OCI-LY7 (cell line): ENCODE measurements around the gene EPS15. TPM values are rescaled to one million over a fixed set of nuclear protein-coding genes. Genes with fewer than 3 reads are reported as not detected.

Experiments used
- BruUV-seq: library from RNA; stranded (reverse); fragments of 400-500 nt; replicated peaks from 2 replicates; lab custom pipeline; 2021; lab: Mats Ljungman, UMichigan
- CTCF ChIA-PET: fragments of 300-600 bp; sonication (Branson Sonifier 250); formaldehyde crosslinking; loops from one replicate; lab custom pipeline; 2022; ENCODE audit warnings: antibody characterized with exemption; ENCODE audit not compliant: unreplicated experiment; lab: Charles Lee
- POLR2A ChIA-PET: fragments of 300-600 bp; sonication (Branson Sonifier 250); formaldehyde crosslinking; loops from one replicate; lab custom pipeline; 2022; ENCODE audit warnings: antibody characterized with exemption; lab: Charles Lee
- DNase-seq: peaks from one replicate; pipeline ENCODE4 v3.0.0-alpha.2; 2015; ENCODE audit warnings: low spot score
- H2AFZ ChIP-seq: fragments of 200-600 bp; sonication (generic), shearing (Covaris generic); 2 replicates; pipeline ENCODE4 v1.6.1; 2014; ENCODE audit warnings: mild to moderate bottlenecking, antibody characterized with exemption, low read length, moderate library complexity
- H3K27ac ChIP-seq: fragments of 200-600 bp; sonication (generic); 2 replicates; pipeline ENCODE4 v1.5.1; 2014; ENCODE audit warnings: mixed run types, low read depth, mild to moderate bottlenecking, moderate library complexity, low read length, inconsistent platforms; ENCODE audit not compliant: poor library complexity, severe bottlenecking
- H3K36me3 ChIP-seq: fragments of 200-600 bp; sonication (generic); 2 replicates; pipeline ENCODE4 v1.6.1; 2014; ENCODE audit warnings: mild to moderate bottlenecking, antibody characterized with exemption, low read length, moderate library complexity, mixed read lengths; ENCODE audit not compliant: insufficient read depth
- H3K4me1 ChIP-seq: fragments of 200-600 bp; sonication (generic); 2 replicates; pipeline ENCODE4 v1.5.1; 2014; ENCODE audit warnings: mild to moderate bottlenecking, low read length; ENCODE audit not compliant: insufficient read depth, poor library complexity, severe bottlenecking
- H3K4me2 ChIP-seq: fragments of 200-600 bp; sonication (generic); 2 replicates; pipeline ENCODE4 v1.6.1; 2014; ENCODE audit warnings: mild to moderate bottlenecking, low read length
- H3K4me3 ChIP-seq: fragments of 200-600 bp; sonication (generic); 2 replicates; pipeline ENCODE4 v1.5.1; 2014; ENCODE audit warnings: mild to moderate bottlenecking, low read depth, low read length; ENCODE audit not compliant: poor library complexity, severe bottlenecking
- H3K79me2 ChIP-seq: fragments of 200-600 bp; sonication (generic); 2 replicates; pipeline ENCODE4 v1.6.1; 2016; ENCODE audit warnings: low read depth, mild to moderate bottlenecking, low read length, moderate library complexity, mixed read lengths; ENCODE audit not compliant: insufficient read depth
- H3K9me2 ChIP-seq: fragments of 200-600 bp; sonication (generic); 2 replicates; pipeline ENCODE4 v1.6.1; 2016; ENCODE audit warnings: mild to moderate bottlenecking, low read length, mixed read lengths; ENCODE audit not compliant: insufficient read depth
- H3K9me3 ChIP-seq: fragments of 200-600 bp; sonication (generic); 2 replicates; pipeline ENCODE4 v1.6.1; 2014; ENCODE audit warnings: mild to moderate bottlenecking, mixed run types, low read length, mixed read lengths
- H4K20me1 ChIP-seq: fragments of 200-600 bp; sonication (generic); 2 replicates; pipeline ENCODE4 v1.6.1; 2014; ENCODE audit warnings: mild to moderate bottlenecking, antibody characterized with exemption, low read length, moderate library complexity, mixed read lengths; ENCODE audit not compliant: insufficient read depth
- CTCF ChIP-seq: fragments of 200-600 bp; sonication (generic); conservative IDR thresholded peaks from 2 replicates; pipeline ENCODE4 v1.5.1; 2014; ENCODE audit warnings: mild to moderate bottlenecking, antibody characterized with exemption, low read length, moderate library complexity, mixed read lengths
- EZH2phosphoT487 ChIP-seq: fragments of 200-600 bp; sonication (generic); IDR thresholded peaks from 2 replicates; pipeline ENCODE4 v1.6.1; 2018; ENCODE audit warnings: low read depth, borderline replicate concordance, mild to moderate bottlenecking, mixed run types, antibody characterized with exemption, low read length, moderate library complexity, mixed read lengths
- intact Hi-C: fragments of 100-400 bp; cut with micrococcal nuclease; formaldehyde crosslinking; loops from one replicate; pipeline ENCODE4 v1.10.0; 2022; ENCODE audit not compliant: unreplicated experiment
- total RNA-seq, 2 experiments: library from RNA; depleted of rRNA in 1 of 2; stranded (reverse); fragments of >200 nt in 1 of 2; shearing (Covaris generic) in 1 of 2; gene quantifications; 2 replicates each; pipeline ENCODE4 v1.2.3, GENCODE V29; 2014 to 2022

The EPS15 gene
- total RNA-seq, 2 experiments from 2014 or later, result 23.8 to 73.2 TPM

- Histone ChIP-seq H3K36me3 (peaks cover 43% of the 10 kb centered on the region), H3K9me2 (no peaks in the 10 kb centered on the region), H2AFZ (no peak overlapping the region), H3K9me3 (no peaks in the 10 kb centered on the region), H4K20me1 (no peaks in the 10 kb centered on the region), H3K4me1 (peaks cover 10% of the 10 kb centered on the region), H3K4me2 (no peak overlapping the region), H3K4me3 (no peak overlapping the region), H3K27ac (no peak overlapping the region), H3K79me2 (no peaks in the 10 kb centered on the region)
- TF ChIP-seq CTCF, result no peak
- no peak for TF ChIP-seq EZH2phosphoT487
- ChIA-PET CTCF (no interaction called here), POLR2A (interaction anchor here (0.5 to 1.5 kb wide), 4 partner anchors 9 to 23 kb away, joined by 3 to 5 read pairs (median 4); no protein-coding TSS in a partner anchor)
- no peak for DNase-seq
- intact Hi-C loops, result no loop called here
- BruUV-seq, result no TSS peak
Observed at GRCh38 chr1:51417496-51418383, 101.3 kb downstream of the EPS15 start.

DNA sequence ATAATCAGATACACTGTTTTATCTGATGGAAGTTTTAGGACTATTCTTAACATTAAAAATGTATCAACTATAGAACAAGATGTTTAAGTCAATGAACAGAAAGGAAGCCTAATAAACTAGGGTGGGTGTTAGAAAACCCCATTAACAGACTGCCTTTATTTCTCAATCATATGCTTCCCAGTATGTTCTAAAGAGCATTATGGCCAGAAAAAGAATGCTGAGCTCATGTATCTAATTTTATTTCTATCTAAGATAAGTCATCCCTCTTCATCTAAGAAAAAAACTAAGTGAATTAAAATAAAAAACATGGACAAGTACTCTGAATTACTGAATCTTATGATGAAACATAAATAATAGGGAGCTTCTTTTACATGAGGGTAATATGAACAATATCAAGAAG is 102.2 kb downstream of the EPS15 start:
- no peak for DNase-seq
- ChIA-PET CTCF (no interaction called here), POLR2A (interaction anchor here (1.3 to 1.5 kb wide), 2 partner anchors 10 to 20 kb away, joined by 4 to 5 read pairs; no protein-coding TSS in a partner anchor)
- peaks cover 7% of the 10 kb centered on the region for H3K4me1 ChIP-seq
- TF ChIP-seq CTCF, result no peak
- TF ChIP-seq EZH2phosphoT487, result no peak
- H3K4me3 ChIP-seq, result no peak overlapping the region
- no TSS peak for BruUV-seq
- intact Hi-C loops, result no loop called here
- no peaks in the 10 kb centered on the region for H3K9me2 ChIP-seq
- H3K9me3 ChIP-seq, result no peaks in the 10 kb centered on the region
- no peak overlapping the region for H3K27ac ChIP-seq
- H3K79me2 ChIP-seq, result no peaks in the 10 kb centered on the region
- H3K36me3 ChIP-seq, result peaks cover 45% of the 10 kb centered on the region
- no peak overlapping the region for H3K4me2 ChIP-seq
- no peaks in the 10 kb centered on the region for H4K20me1 ChIP-seq
- no peak overlapping the region for H2AFZ ChIP-seq

DNA sequence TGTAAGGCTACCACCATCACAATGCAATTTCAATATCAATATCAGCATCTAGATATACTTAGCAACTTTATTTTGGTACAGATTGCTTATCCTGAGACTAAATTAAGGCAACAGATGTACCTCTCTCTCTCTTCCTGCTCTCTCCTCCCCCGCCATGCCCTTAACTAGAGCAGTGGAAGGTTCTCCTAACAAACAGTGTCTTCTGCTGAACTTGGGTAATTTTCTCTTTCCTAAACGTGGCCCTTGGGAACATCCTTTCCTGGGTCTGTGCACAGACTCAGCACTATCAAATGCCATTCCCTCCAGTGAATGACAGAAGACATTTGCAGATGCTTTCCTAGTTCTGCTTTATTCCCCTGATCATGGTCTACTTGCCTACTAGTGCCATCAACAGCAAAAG is 103.1 kb downstream of the EPS15 start:
- Histone ChIP-seq H3K27ac (no peak overlapping the region), H3K4me2 (no peak overlapping the region), H3K4me1 (peaks cover 4% of the 10 kb centered on the region), H2AFZ (no peak overlapping the region), H4K20me1 (no peaks in the 10 kb centered on the region), H3K9me3 (no peaks in the 10 kb centered on the region), H3K4me3 (no peak overlapping the region), H3K9me2 (no peaks in the 10 kb centered on the region), H3K36me3 (peaks cover 39% of the 10 kb centered on the region), H3K79me2 (no peaks in the 10 kb centered on the region)
- no peak for TF ChIP-seq CTCF
- TF ChIP-seq EZH2phosphoT487, result no peak
- ChIA-PET POLR2A (interaction anchor here (0.6 to 1.3 kb wide), 2 partner anchors 11 to 30 kb away, joined by 3 to 4 read pairs; no protein-coding TSS in a partner anchor), CTCF (no interaction called here)
- no peak for DNase-seq
- intact Hi-C loops, result no loop called here
- no TSS peak for BruUV-seq
